Activated CD8-positive, alpha-beta memory T cell treated with anti-CD3 and anti-CD28 coated beads for 1 hour (primary cell): ENCODE measurements around the gene DAP.
"Not testable (repeated sequence)": the region's sequence is repeated elsewhere in the genome, so short reads cannot be mapped to it uniquely, and the experiment has no call there.

Experiments used
- DNase-seq, 2 donors: peaks; one replicate each; pipeline ENCODE4 v3.0.0-alpha.2; 2020; ENCODE audit warnings: low read depth in 1 of 2; ENCODE audit errors: extremely low read depth in 1 of 2

DAP gene

GRCh38 chr5:10735569-10736276 lies 25.3 kb downstream of the DAP start:
- no peak for DNase-seq

- no peak for DNase-seq
These were observed 26.1 kb downstream of the DAP start for GRCh38 chr5:10734832-10735523.

GRCh38 chr5:10734037-10734709 lies 26.9 kb downstream of the DAP start:
- no peak for DNase-seq

- DNase-seq, result no peak
These were observed 27.6 kb downstream of the DAP start for GRCh38 chr5:10733426-10733825.

- DNase-seq, result no peak
These were observed 29.1 kb downstream of the DAP start for GRCh38 chr5:10731913-10732312.

GRCh38 chr5:10730043-10730351 lies 31.0 kb downstream of the DAP start:
- no peak for DNase-seq

- DNase-seq, result no peak
These were observed 31.6 kb downstream of the DAP start for GRCh38 chr5:10729320-10730042.

- no peak for DNase-seq
These were observed 32.4 kb downstream of the DAP start for GRCh38 chr5:10728679-10729078.

- no peak for DNase-seq
These were observed 33.2 kb downstream of the DAP start for GRCh38 chr5:10727861-10728260.

GRCh38 chr5:10726913-10727517 lies 34.0 kb downstream of the DAP start:
- no peak for DNase-seq

- DNase-seq, result no peak
These were observed 34.7 kb downstream of the DAP start for GRCh38 chr5:10726179-10726912.

GRCh38 chr5:10725636-10726035 lies 35.4 kb downstream of the DAP start:
- DNase-seq, result no peak

GRCh38 chr5:10724781-10725507 lies 36.1 kb downstream of the DAP start:
- no peak for DNase-seq

- DNase-seq, result no peak
These were observed 37.5 kb downstream of the DAP start for GRCh38 chr5:10723514-10723913.

GRCh38 chr5:10720766-10721165 lies 40.3 kb downstream of the DAP start:
- not testable (repeated sequence) for DNase-seq

GRCh38 chr5:10719965-10720364 lies 41.1 kb downstream of the DAP start:
- DNase-seq, result no peak

GRCh38 chr5:10718617-10719016 lies 42.4 kb downstream of the DAP start:
- not testable (repeated sequence) for DNase-seq

GRCh38 chr5:10716825-10717224 lies 44.2 kb downstream of the DAP start:
- not testable (repeated sequence) for DNase-seq

GRCh38 chr5:10715605-10716290 lies 45.3 kb downstream of the DAP start:
- DNase-seq, result no peak
